Activated CD4-positive, alpha-beta T cell treated with anti-CD3 and anti-CD28 coated beads for 4 hours (primary cell): ENCODE measurements around the gene AHSP.
"Not testable (repeated sequence)": the region's sequence is repeated elsewhere in the genome, so short reads cannot be mapped to it uniquely, and the experiment has no call there.

Source experiments
- DNase-seq, 2 donors: peaks; one replicate each; pipeline ENCODE4 v3.0.0-alpha.2; 2020

The AHSP gene

GRCh38 chr16:31527734-31528274, at the start of gene AHSP:
TSS of gene AHSP (plus strand) at chr16:31527900. CDS start at chr16:31528140, 240 bp downstream.
- no peak for DNase-seq

GRCh38 chr16:31478956-31479355, 48.7 kb upstream of the AHSP start:
- no peak for DNase-seq

- DNase-seq, result no peak
Measured at GRCh38 chr16:31479751-31480150, 47.9 kb upstream of the AHSP start.

GRCh38 chr16:31480851-31481536, 46.7 kb upstream of the AHSP start:
- no peak for DNase-seq

GRCh38 chr16:31483081-31483480, 44.6 kb upstream of the AHSP start, which contains the start of gene SLC5A2:
TSS of gene SLC5A2 (plus strand) at chr16:31483123. CDS start at chr16:31483137, 14 bp downstream.
- DNase-seq, result no peak

GRCh38 chr16:31484048-31484447, 43.7 kb upstream of the AHSP start:
- not testable (repeated sequence) for DNase-seq

- no peak for DNase-seq
Measured at GRCh38 chr16:31484491-31485171, 43.1 kb upstream of the AHSP start.

GRCh38 chr16:31485571-31485970, 42.1 kb upstream of the AHSP start:
- DNase-seq, result no peak

GRCh38 chr16:31486045-31486444, 41.7 kb upstream of the AHSP start:
- DNase-seq, result no peak

GRCh38 chr16:31487071-31487719, 40.5 kb upstream of the AHSP start:
- no peak for DNase-seq

GRCh38 chr16:31487720-31488467, 39.8 kb upstream of the AHSP start:
- DNase-seq, result peak; percentile 69

- no peak for DNase-seq
Measured at GRCh38 chr16:31488468-31489297, 39.0 kb upstream of the AHSP start.

- DNase-seq, result no peak
Measured at GRCh38 chr16:31489298-31489564, 38.5 kb upstream of the AHSP start.

- no peak for DNase-seq
Measured at GRCh38 chr16:31489616-31490584, 37.8 kb upstream of the AHSP start.

GRCh38 chr16:31491778-31492418, 35.8 kb upstream of the AHSP start:
- no peak for DNase-seq

GRCh38 chr16:31493506-31494125, 34.1 kb upstream of the AHSP start:
- DNase-seq, result no peak

- no peak for DNase-seq
Measured at GRCh38 chr16:31496670-31497069, 31.0 kb upstream of the AHSP start.

- no peak for DNase-seq
Measured at GRCh38 chr16:31498493-31498892, 29.2 kb upstream of the AHSP start.

- DNase-seq, result no peak
Measured at GRCh38 chr16:31499928-31500327, 27.8 kb upstream of the AHSP start.
